HepG2 (cell line): ENCODE data around the gene ITPK1.

Experiments
- ATF6 ChIP-seq: sonication (generic); formaldehyde crosslinking; conservative IDR thresholded peaks from 2 replicates; pipeline ENCODE4 v1.4.0; 2020; ENCODE audit warnings: missing genetic modification reagents
- BCLAF1 ChIP-seq: fragments of 450-650 bp; IDR thresholded peaks from 2 replicates; pipeline ENCODE4 v1.6.1; 2017; ENCODE audit warnings: mild to moderate bottlenecking
- ELF3 ChIP-seq: IDR thresholded peaks from 2 replicates; pipeline ENCODE4 v1.6.1; 2016; ENCODE audit warnings: missing genetic modification reagents, missing compliant biosample characterization
- EZH2 ChIP-seq: conservative IDR thresholded peaks from 2 replicates; pipeline ENCODE4 v1.6.1; 2012; ENCODE audit warnings: mild to moderate bottlenecking, low read depth, low read length, moderate library complexity
- NBN ChIP-seq: fragments of 450-650 bp; conservative IDR thresholded peaks from 2 replicates; pipeline ENCODE4 v1.6.1; 2017
- NFIC ChIP-seq: IDR thresholded peaks from 2 replicates; pipeline ENCODE4 v1.6.1; 2012; ENCODE audit warnings: mild to moderate bottlenecking, low read length, inconsistent platforms
- POLR2A ChIP-seq, 2 experiments: IDR thresholded peaks; 2 replicates each; pipeline ENCODE4 v1.6.1; 2011; ENCODE audit warnings: low read depth in 2 of 2, low read length in 2 of 2, mild to moderate bottlenecking in 1 of 2, moderate library complexity in 1 of 2; ENCODE audit not compliant: insufficient read depth in 1 of 2
- RAD21 ChIP-seq: fragments of 450-650 bp; formaldehyde crosslinking; IDR thresholded peaks from 2 replicates; pipeline ENCODE4 v1.5.0; 2020; ENCODE audit warnings: mild to moderate bottlenecking
- RBFOX2 ChIP-seq: fragments of 200-400 bp; formaldehyde crosslinking; IDR thresholded peaks from 2 replicates; pipeline ENCODE4 v1.6.1; 2017; ENCODE audit warnings: low read depth, mild to moderate bottlenecking, low read length
- ZBTB44 ChIP-seq: sonication (generic); formaldehyde crosslinking; IDR thresholded peaks from 2 replicates; pipeline ENCODE4 v1.4.0; 2020; ENCODE audit warnings: missing genetic modification reagents
- ZNF263 ChIP-seq: sonication (generic); formaldehyde crosslinking; IDR thresholded peaks from 2 replicates; pipeline ENCODE4 v1.4.0; 2020; ENCODE audit warnings: missing genetic modification reagents

- TF ChIP-seq NBN (no peak), NFIC (no peak), ZNF263 (CRISPR knock-in tag) (no peak), EZH2 (no peak), ELF3 (CRISPR knock-in tag) (no peak), RAD21 (CRISPR knock-in tag) (no peak), ATF6 (no peak), POLR2A (IDR thresholded peaks at IDR 0.05; ENCODE audit: insufficient read depth in 1 of 2, low read depth in 2 of 2, low read length in 2 of 2) (no peak), BCLAF1 (no peak), ZBTB44 (CRISPR knock-in tag) (no peak), RBFOX2 (no peak)
Measured at GRCh38 chr14:93075891-93076290, 39.8 kb downstream of the ITPK1 start.
